ENCODE measurements around the gene LARP1B. TPM values are rescaled to one million over a fixed set of nuclear protein-coding genes. Genes with fewer than 3 reads are reported as not detected.

Gene LARP1B
- total and polyA plus RNA-seq, 2 of the 8 experiments (the other 6 are each of a cell fraction or from before 2014, with no cell fraction given): 10.6 to 47.0 TPM

- Histone ChIP-seq H3K36me3 (ENCODE audit: control insufficient read depth in 2 of 4, insufficient read depth in 4 of 4, low read length in 3 of 4) (no peaks in the 10 kb centered on the region), H3K27ac (ENCODE audit: low read depth, low read length) (no peak overlapping the region), H3K14ac (ENCODE audit: insufficient read length) (no peak overlapping the region), H2BK5ac (ENCODE audit: low read depth, low read length) (no peak overlapping the region), H4K8ac (ENCODE audit: extremely low read depth, insufficient read depth, low read length) (no peak overlapping the region), H3K9me3 (ENCODE audit: insufficient read depth in 2 of 2, low read depth in 1 of 2, low read length in 1 of 2) (no peaks in the 10 kb centered on the region), H3K9ac (replicated peaks in 1 of 4; ENCODE audit: extremely low read depth in 1 of 4, low read depth in 3 of 4, low read length in 3 of 4) (no peak overlapping the region), H3K4me2 (ENCODE audit: insufficient read depth in 1 of 2, low read depth in 2 of 2, low read length in 2 of 2) (no peak overlapping the region), H3K4me1 (replicated peaks in 1 of 4; ENCODE audit: control insufficient read depth in 3 of 4, insufficient read depth in 4 of 4, low read length in 3 of 4) (peaks cover 0 to 3% (median 1%) of the 10 kb centered on the region in 4 experiments; a peak in 2 of 7 replicates), H3K56ac (replicated peaks; ENCODE audit: insufficient read length, low read depth, low read length) (no peak overlapping the region), H2AFZ (ENCODE audit: low read length) (no peak overlapping the region), H2BK15ac (ENCODE audit: low read length) (no peak overlapping the region), H2BK12ac (ENCODE audit: low read depth, low read length) (no peak overlapping the region), H3K27me3 (replicated peaks in 1 of 4; ENCODE audit: control insufficient read depth in 3 of 4, extremely low read depth in 1 of 4, insufficient read depth in 3 of 4, low read length in 3 of 4) (no peaks in the 10 kb centered on the region), H4K5ac (ENCODE audit: insufficient read length, low read depth, low read length) (no peak overlapping the region), H3K23ac (ENCODE audit: insufficient read length) (no peak overlapping the region), H3K4me3 (ENCODE audit: extremely low read depth in 1 of 4, insufficient read depth in 2 of 4, low read depth in 3 of 4, low read length in 4 of 4) (no peak overlapping the region), H3K4ac (replicated peaks; ENCODE audit: insufficient read length, low read depth, low read length) (no peak overlapping the region), H3K23me2 (ENCODE audit: low read depth, low read length) (no peaks in the 10 kb centered on the region), H2BK20ac (ENCODE audit: low read length) (no peak overlapping the region), H2AK5ac (ENCODE audit: low read depth, low read length) (no peak overlapping the region), H3K18ac (ENCODE audit: extremely low read depth, low read length) (no peak overlapping the region), H4K91ac (replicated peaks; ENCODE audit: insufficient read length, low read length) (no peak overlapping the region), H4K20me1 (replicated peaks in 1 of 2; ENCODE audit: control insufficient read depth in 1 of 2, insufficient read depth in 2 of 2, low read length in 2 of 2) (no peaks in the 10 kb centered on the region), H3K79me2 (ENCODE audit: control insufficient read depth in 1 of 2, insufficient read depth in 2 of 2, low read length in 2 of 2) (no peaks in the 10 kb centered on the region), H3K79me1 (ENCODE audit: low read depth, low read length) (no peaks in the 10 kb centered on the region), H2BK120ac (replicated peaks; ENCODE audit: low read depth, low read length) (no peak overlapping the region)
- ChIA-PET CTCF (ENCODE audit: partially characterized antibody) (interaction anchor here (0.9 kb wide), 1 partner anchor 17 kb away, joined by 3 read pairs; no protein-coding TSS in a partner anchor), POLR2A (ENCODE audit: partially characterized antibody) (no interaction called here)
- 47% methylated on average over 1 of the region's 1 CpG; no CpG with 5 or more reads in 1 of the 2 experiments for WGBS, 2 experiments (ENCODE audit: extremely low coverage in 1 of 2, insufficient coverage in 1 of 2, insufficient read length in 1 of 2, insufficient replicate concordance in 2 of 2, low coverage in 1 of 2, low lambda C conversion rate in 2 of 2, missing lambda C conversion rate in 1 of 2)
- DNase-seq (ENCODE audit: low read depth in 1 of 2, low spot score in 2 of 2) (no peak), FAIRE-seq (no peak)
- TF ChIP-seq RXRA (IDR thresholded peaks at IDR 0.05; ENCODE audit: insufficient read depth, low read depth, low read length) (no peak), TAF7 (optimal IDR thresholded peaks at IDR 0.05; ENCODE audit: borderline replicate concordance, low read depth, low read length) (no peak), NRF1 (IDR thresholded peaks at IDR 0.05; ENCODE audit: low read depth, low read length) (no peak), EGR1 (IDR thresholded peaks at IDR 0.05; ENCODE audit: borderline replicate concordance, low read depth, low read length) (no peak), USF2 (IDR thresholded peaks at IDR 0.05; ENCODE audit: low read length) (no peak), CTCF (IDR thresholded peaks at IDR 0.05; ENCODE audit: control extremely low read depth in 1 of 3, insufficient read depth in 1 of 3, low read depth in 1 of 3, low read length in 3 of 3) (no peak), RBBP5 (IDR thresholded peaks at IDR 0.05; ENCODE audit: borderline replicate concordance, low read depth, low read length) (no peak), CHD2 (IDR thresholded peaks at IDR 0.05; ENCODE audit: low read length) (no peak), SP4 (IDR thresholded peaks at IDR 0.05; ENCODE audit: low read length) (no peak), JUND (IDR thresholded peaks at IDR 0.05; ENCODE audit: low read length) (no peak), POLR2AphosphoS5 (IDR thresholded peaks at IDR 0.05; ENCODE audit: low read depth, low read length) (no peak), CHD1 (IDR thresholded peaks at IDR 0.05; ENCODE audit: low read depth, low read length) (no peak)
These were observed 101.3 kb downstream of the LARP1B start for GRCh38 chr4:128162434-128162833.

All from H1 (cell line).